OCI-M2 (cell line): ENCODE measurements around the gene STAU1.

Source experiments
- DNase-seq: peaks from one replicate; lab custom pipeline; 2025; ENCODE audit not compliant: unreplicated experiment; lab: John Stamatoyannopoulos, UW

Gene STAU1

DNA sequence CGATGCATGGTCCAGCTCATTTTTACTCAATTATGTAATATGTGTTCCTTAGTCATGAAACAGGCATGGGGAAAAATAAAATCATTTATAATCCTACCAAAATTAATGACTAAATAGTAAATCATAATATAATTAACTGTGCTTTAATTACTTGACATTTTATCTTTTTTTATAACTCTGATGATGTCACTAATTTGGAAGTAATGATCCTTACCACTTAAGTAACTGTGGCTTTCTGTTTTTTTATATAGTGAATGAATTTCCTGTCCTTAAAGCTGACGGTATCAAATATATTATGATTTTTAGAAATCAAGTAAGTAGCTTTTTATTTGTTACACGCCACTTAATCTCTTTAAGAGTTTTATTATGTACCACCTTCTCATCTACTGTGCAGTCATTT lies 109.8 kb downstream of the STAU1 start:
- no peak for DNase-seq

DNA sequence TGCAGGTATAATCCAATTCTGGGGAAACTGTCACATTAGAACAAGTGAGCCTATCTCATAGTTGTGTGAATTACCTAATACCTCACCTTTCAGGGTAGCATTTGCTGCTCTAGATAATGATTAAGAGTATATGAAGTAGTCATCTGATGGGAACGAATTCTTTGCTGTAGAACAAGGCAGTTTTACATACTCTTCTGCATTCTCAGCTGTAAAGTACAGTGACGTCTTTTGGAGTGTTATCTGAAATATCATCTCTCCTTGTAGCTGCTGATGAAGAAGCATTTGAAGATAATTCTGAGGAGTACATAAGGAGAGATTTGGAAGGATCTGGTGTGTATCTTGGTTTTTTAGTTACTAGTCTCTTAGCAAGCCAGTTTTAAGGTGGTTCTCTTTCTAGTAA lies 113.6 kb downstream of the STAU1 start:
- DNase-seq, result no peak
